GM19468 (cell line): Measurements from ENCODE around the gene HNF4A.
"Not testable (repeated sequence)": the region's sequence is repeated elsewhere in the genome, so short reads cannot be mapped to it uniquely, and the experiment has no call there.

ENCODE experiments used
- ATAC-seq: cut with Tn5 transposase; IDR thresholded peaks from one replicate; pipeline ENCODE4 v1.9.1; 2021; ENCODE audit warnings: mild to moderate bottlenecking, moderate library complexity, moderate number of reproducible peaks; ENCODE audit not compliant: unreplicated experiment; ENCODE audit errors: extremely low read depth

HNF4A gene

GRCh38 chr20:44355498-44356352 lies at the start of gene HNF4A:
Gene HNF4A, plus strand, starts transcription at chr20:44355699. Its CDS starts 106 bp downstream, at chr20:44355805.
- no peak for ATAC-seq

DNA sequence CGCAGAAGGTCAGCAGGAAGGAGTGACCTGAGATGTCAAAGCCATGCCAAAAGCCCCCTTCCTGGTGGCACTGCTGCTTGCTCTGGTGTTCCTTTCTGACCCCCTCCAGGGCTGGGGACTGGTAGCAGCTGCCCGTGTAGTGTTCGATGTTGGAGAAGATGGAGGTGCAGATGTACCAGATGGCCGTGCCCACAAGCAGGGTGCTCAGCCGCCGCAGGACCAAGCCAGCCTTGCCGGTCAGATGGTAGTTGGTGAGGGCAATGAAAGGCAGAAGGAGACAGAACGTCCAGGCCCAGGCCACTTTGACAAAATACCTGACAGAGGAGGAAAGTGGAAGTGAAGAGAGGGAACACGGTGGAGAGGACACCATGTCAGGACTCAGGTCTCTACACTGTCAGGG lies 48.6 kb upstream of the HNF4A start:
- no peak for ATAC-seq

DNA sequence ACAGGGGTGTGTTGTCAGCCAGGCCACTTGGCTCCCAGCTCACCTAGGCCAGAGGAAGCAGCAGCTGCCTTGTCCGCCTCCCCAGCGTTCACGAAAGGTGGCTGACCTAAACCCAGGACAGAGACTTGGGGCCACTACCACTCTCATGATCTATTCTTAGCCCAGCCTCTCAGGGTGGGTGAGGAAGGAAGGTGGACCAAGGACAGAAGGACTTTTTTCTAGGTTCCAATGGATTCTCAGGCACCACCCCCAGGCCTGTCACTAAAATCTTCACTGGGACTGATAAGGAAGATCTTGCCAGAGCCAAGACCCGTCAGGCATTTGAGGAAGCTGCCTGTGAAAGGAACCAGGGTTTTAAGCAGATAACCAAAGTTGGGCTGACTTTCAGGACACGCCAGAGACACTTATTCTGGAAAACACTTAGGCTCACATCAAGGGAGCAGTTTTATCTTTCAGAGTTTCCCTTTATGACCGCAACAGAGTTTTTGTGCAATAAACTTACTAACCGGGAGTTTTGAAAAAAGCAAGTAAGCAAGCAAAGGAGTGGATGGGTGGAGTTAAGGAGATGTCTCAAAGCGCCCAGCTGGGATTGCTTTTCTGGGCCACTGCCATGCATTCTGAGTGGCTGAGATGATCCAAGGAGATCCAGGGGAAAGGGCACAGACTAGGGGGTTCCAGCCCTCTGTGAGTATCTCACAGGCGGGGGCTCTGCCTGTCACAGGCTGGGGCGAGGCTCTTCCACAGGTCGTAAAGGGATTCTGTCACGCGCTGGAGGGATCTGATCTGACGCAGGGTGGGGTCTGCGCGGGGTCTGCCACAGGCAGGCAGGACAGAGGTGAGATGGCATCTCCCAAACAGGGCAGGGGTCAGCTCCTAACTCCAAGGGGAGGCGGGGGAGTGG lies 45.5 kb upstream of the HNF4A start:
- ATAC-seq: no peak

GRCh38 chr20:44310664-44311639 lies 44.5 kb upstream of the HNF4A start, which contains the start of gene FITM2:
Gene FITM2, minus strand, starts transcription at chr20:44311202. Its CDS starts 54 bp downstream, at chr20:44311148.
- peak; percentile 60 for ATAC-seq

DNA sequence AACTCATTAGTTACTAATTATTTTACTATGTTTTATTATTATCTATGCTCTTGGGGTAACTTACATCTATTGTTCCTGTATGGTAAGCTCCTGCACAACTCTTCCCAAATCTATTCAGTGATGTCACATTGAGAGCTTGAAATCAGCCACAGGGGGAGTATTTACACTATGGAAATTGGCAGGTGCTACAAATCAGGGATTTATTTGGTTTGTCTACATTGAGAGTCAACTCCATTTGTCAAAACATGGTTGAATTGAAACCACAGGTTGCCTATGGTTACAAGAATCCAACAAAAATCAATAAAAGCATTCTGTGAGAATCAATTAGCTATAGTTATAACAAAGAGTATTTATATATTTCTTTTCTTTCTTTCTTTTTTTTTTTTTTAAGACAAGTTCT lies 40.6 kb upstream of the HNF4A start:
- ATAC-seq: no peak

DNA sequence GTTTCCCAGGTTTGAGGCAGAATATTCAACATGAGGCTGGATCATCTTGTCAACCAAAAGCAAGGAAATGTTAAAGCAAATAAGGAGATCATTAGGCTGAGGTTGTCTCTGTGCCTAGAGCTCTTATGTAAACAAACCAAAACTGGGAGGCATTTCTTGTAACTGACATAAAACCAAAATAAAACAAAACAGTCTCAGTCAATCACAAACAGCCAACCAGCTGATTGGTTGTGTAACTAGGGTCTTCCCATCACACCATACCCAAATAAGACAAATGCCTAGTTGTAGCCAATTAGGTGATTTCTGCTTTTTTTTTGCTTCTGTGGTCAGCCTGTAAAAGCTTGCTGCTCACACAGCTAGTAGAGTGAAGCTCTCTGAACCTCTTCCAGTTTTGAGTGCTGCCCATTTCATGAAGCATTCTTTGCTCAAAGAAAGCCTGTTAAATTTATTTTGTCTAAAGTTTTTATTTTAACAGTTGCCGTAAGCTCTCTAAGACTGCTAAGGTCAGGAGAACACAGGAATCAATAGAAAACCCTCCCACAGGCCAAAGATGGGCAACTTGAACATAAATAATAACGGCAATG lies 35.6 kb upstream of the HNF4A start:
- no peak for ATAC-seq

DNA sequence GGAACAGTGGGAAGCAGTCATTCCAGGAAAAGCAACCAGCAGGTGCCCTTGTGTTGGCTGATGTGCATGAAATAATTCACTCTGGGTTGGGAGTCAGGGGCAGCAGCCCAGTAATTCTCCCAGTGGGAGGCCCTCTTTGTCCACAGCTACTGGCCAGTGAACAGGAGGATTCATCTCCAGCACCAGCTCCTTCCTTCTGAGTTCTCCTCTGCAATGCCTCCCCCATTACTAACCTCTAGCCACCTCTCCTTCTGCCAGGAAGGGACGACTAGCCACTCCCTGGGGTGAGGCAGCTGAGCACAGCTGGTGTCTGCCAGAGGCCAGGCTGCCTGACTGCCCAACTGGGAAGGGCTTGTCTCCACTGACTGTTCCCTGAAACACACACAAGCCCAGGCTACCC lies 31.2 kb upstream of the HNF4A start:
- ATAC-seq: no peak

DNA sequence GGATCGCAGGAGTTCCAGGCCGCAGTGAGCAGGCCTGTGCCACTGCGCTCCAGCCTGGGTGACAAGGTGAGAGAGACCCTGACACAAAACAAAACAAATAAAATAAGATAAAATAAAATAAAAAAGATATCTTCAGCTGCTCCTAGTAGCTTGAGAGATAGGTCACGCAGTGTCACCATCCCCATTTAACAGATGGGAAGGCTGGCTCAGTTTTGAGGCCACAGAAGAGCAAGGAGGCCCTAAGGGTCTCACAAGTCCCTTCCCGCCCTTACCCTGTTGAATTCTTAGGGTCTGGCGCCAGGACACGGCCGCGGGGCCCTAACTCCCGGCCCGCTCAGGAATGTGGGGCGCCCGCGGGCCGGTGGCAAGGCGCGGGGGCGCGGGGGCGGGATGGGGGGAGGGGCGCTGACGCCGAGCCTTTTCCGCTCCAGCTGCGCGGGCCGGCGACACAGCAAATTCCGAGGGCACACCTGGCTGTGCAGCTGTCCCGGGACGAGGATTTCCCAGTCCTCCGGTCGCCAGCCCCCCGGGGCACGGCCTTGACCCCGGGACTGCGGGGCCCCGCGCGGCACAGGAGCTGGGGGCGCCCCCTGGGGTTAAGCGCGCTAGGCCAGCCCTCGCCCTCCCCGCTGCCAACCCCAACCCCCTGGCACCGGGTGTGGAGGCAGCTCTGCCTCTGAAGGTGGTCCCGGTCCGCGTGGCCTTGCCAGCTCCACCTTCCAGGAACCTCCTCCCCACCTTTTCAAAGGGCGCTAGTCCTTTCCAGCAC lies 28.9 kb upstream of the HNF4A start:
- ATAC-seq: no peak

DNA sequence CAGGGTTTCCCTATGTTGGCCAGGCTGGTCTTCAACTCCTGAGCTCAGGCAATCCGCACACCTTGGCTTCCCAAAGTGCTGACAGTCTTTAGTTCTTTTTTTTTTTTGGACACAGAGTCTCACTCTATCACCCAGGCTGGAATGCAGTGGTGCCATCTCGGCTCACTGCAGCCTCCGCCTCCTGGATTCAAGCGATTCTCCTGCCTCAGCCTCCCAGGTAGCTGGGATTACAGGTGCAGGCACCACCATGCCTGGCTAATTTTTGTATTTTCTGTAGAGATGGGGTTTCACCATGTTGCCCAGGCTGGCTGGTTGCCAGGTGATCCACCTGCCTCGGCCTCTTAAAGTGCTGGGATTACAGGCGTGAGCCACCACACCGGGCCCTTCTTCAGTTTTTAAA lies 27.8 kb upstream of the HNF4A start:
- ATAC-seq: not testable (repeated sequence)

DNA sequence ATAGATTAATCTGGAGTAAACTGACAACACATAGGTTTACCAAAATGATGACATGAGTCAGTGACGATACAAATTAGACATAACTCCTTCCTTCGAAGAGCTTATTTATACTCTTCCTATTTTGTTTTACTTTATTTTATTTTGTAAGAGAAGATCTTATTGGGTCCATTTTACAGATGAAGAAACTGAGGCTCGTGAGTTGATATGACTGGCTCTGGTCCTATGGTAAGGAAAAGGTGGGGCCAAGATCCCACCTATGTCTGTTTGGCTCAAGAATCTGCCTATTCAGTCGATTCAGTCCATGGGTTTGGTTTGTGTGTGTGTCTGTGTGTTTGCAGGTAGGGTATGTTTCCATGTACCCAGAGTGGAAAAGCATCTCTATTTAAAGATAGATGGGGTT lies 27.1 kb upstream of the HNF4A start:
- no peak for ATAC-seq

DNA sequence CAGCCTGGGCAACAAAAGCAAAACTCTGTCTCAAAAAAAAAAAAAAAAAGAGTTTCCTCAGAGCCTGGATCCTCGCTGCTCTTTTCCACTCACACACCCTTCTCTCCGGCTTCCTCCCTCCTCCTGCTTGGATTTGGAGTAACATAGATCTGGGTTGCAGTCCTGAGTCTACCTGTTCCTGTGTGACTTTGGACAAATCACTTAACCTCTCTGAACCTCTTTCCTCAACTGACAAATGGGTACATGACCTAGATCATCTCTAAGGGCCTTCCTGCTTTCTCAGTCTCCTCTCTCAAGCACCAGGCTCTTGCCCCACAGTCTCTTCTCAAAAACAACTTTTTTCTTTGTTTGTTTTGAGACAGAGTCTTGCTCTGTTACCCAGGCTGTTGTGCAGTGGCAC lies 24.3 kb upstream of the HNF4A start:
- ATAC-seq: no peak

- ATAC-seq: no peak
Measured at GRCh38 chr20:44334306-44334705, 21.2 kb upstream of the HNF4A start.

- no peak for ATAC-seq
Measured at GRCh38 chr20:44334709-44335108, 20.8 kb upstream of the HNF4A start.

- no peak for ATAC-seq
Measured at GRCh38 chr20:44335675-44336074, 19.8 kb upstream of the HNF4A start.

DNA sequence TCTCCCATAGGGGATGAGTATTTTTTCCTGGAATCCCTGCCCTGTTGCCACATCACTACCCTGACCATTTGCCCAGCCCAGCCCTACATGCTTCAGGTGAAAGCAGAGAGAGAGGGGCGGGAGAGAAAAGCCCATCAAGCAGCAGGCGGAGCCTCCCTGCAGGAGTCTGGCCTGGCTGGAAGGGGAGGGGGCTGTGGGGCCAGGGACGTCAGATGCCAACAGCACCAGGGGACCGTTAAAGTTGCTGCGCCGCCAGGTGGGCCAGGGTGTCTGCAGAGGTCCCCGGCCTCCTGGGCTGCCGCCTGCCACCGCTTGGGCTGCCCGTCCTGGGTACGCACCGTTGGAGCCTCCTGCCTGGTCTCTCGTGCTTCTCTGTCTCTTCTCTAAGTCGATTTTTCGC lies 19.4 kb upstream of the HNF4A start:
- no peak for ATAC-seq

GRCh38 chr20:44336725-44337380 lies 18.6 kb upstream of the HNF4A start, which contains the start of gene R3HDML:
Gene R3HDML, plus strand, starts transcription at chr20:44337043. Its CDS starts 115 bp downstream, at chr20:44337158.
- no peak for ATAC-seq

- no peak for ATAC-seq
Measured at GRCh38 chr20:44342248-44342647, 13.3 kb upstream of the HNF4A start.

GRCh38 chr20:44343162-44343675 lies 12.3 kb upstream of the HNF4A start:
- ATAC-seq: no peak
